Purkinje cell (primary cell): Measurements from ENCODE around the gene TAF11L10. TPM values are rescaled to one million over a fixed set of nuclear protein-coding genes. Genes with fewer than 3 reads are reported as not detected.

Experiments used
- polyA plus RNA-seq: library from polyadenylated mRNA; unstranded; fragments of >200 nt; fragmentation: Nextera tagmentation; gene quantifications from 2 replicates; pipeline ENCODE4 v1.2.1, GENCODE V29; 2014

The TAF11L10 gene
- not detected in 2 replicates for polyA plus RNA-seq

GRCh38 chr5:17597728-17598127 is at the start of gene TAF11L10:
TAF11L10 (minus strand) TSS chr5:17597828.

GRCh38 chr5:17634160-17634559 is 36.5 kb upstream of the TAF11L10 start, which contains the start of gene TAF11L14:
TAF11L14 (plus strand) TSS chr5:17634460.

DNA sequence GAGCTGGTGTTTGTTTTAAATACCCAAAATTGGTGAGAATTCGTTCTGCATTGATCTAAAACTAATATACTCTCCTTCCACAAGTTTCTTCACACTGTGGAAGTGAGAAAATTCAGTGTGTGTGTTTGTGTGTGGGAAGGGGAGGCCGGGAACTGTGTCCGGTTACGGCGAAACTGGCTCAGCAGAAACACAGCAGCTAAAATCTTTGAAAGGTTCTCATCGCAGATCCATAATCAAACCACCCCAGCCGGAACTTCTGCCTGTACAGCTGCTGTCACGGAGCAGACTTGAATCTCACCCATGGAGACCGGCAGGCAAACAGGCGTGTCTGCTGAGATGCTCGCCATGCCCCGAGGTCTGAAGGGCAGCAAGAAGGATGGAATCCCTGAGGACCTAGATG is 34.2 kb upstream of the TAF11L10 start, which contains the start of gene TAF11L13:
TSS of gene TAF11L13 (plus strand) at position 301 of the 400 bp plus-strand sequence.

GRCh38 chr5:17610092-17610491 is 12.5 kb upstream of the TAF11L10 start, which contains the start of gene TAF11L12:
TAF11L12 (plus strand) TSS chr5:17610392.

DNA sequence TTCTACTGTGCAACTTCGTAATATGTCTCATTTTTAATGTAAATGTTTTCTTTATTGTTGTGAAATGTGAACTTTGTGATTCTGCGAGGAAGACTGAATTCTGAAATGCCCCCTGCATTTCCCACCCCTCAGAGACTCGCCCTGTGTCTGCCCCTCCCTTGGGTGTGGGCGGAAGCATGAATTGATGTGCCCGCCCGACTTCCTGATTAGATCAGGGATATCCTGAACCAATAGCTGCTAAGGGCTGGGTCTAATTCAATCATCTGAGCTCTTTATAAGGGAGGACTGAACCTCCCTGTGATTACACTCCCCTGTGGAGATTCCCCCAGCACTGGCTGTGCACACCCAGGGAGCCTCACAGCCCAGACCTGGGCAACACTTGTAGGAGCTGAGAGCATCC is 6.3 kb upstream of the TAF11L10 start, which contains the start of gene TAF11L11:
TSS of gene TAF11L11 (plus strand) at position 304 of the 400 bp plus-strand sequence.

DNA sequence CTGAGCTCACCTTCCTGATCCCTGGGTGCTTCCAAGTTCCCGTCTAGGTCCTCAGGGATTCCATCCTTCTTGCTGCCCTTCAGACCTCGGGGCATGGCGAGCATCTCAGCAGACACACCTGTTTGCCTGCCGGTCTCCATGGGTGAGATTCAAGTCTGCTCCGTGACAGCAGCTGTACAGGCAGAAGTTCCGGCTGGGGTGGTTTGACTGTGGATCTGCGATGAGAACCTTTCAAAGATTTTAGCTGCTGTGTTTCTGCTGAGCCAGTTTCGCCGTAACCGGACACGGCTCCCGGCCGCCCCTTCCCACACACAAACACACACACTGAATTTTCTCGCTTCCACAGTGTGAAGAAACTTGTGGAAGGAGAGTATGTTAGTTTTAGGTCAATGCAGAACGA is 3.4 kb downstream of the TAF11L10 start, which contains the start of gene TAF11L9:
TSS of gene TAF11L9 (minus strand) at position 140 of the 400 bp plus-strand sequence.

GRCh38 chr5:17590860-17591259 is 6.8 kb downstream of the TAF11L10 start, which contains the start of gene TAF11L8:
TAF11L8 (minus strand) TSS chr5:17590960.

DNA sequence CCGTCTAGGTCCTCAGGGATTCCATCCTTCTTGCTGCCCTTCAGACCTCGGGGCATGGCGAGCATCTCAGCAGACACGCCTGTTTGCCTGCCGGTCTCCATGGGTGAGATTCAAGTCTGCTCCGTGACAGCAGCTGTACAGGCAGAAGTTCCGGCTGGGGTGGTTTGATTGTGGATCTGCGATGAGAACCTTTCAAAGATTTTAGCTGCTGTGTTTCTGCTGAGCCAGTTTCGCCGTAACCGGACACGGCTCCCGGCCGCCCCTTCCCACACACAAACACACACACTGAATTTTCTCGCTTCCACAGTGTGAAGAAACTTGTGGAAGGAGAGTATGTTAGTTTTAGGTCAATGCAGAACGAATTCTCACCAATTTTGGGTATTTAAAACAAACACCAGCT is 12.0 kb downstream of the TAF11L10 start, which contains the start of gene TAF11L7:
TSS of gene TAF11L7 (minus strand) at position 101 of the 400 bp plus-strand sequence.

Other genes with a start within 250 kb of the TAF11L10 start
- not detected in 2 replicates for gene TAF11L2, start 99.6 kb downstream of the TAF11L10 start, polyA plus RNA-seq
- not detected in 2 replicates for gene TAF11L3, start 79.5 kb downstream of the TAF11L10 start, polyA plus RNA-seq
- not detected in 2 replicates for gene TAF11L4, start 76.0 kb downstream of the TAF11L10 start, polyA plus RNA-seq
- gene TAF11L5, start 72.6 kb downstream of the TAF11L10 start, polyA plus RNA-seq: not detected in 2 replicates
- not detected in 2 replicates for gene TAF11L6, start 69.2 kb downstream of the TAF11L10 start, polyA plus RNA-seq
- gene TAF11L7, start 12.1 kb downstream of the TAF11L10 start, polyA plus RNA-seq: not detected in 2 replicates
- gene TAF11L8, start 6.9 kb downstream of the TAF11L10 start, polyA plus RNA-seq: not detected in 2 replicates
- not detected in 2 replicates for gene TAF11L9, start 3.4 kb downstream of the TAF11L10 start, polyA plus RNA-seq
- not detected in 2 replicates for gene TAF11L11, start 6.4 kb upstream of the TAF11L10 start, polyA plus RNA-seq
- gene TAF11L12, start 12.6 kb upstream of the TAF11L10 start, polyA plus RNA-seq: not detected in 2 replicates
- gene TAF11L13, start 34.3 kb upstream of the TAF11L10 start, polyA plus RNA-seq: not detected in 2 replicates
- not detected in 2 replicates for gene TAF11L14, start 36.6 kb upstream of the TAF11L10 start, polyA plus RNA-seq